A673 (cell line): ENCODE measurements around the gene RAB44.
"Not testable (repeated sequence)": the region's sequence is repeated elsewhere in the genome, so short reads cannot be mapped to it uniquely, and the experiment has no call there.

Experiments
- CTCF ChIP-seq: fragments of 300-800, 200-600 bp; sonication (generic); conservative IDR thresholded peaks from 2 replicates; pipeline ENCODE4 v1.5.1; 2017; ENCODE audit warnings: low read depth, mild to moderate bottlenecking, antibody characterized with exemption, low read length, moderate library complexity, mixed read lengths
- EZH2 ChIP-seq: fragments of 200-600 bp; sonication (generic); IDR thresholded peaks from 2 replicates; pipeline ENCODE4 v1.6.1; 2017; ENCODE audit warnings: borderline replicate concordance, low read depth, mild to moderate bottlenecking, mixed read lengths, antibody characterized with exemption, low read length; ENCODE audit not compliant: poor library complexity, severe bottlenecking

DNA sequence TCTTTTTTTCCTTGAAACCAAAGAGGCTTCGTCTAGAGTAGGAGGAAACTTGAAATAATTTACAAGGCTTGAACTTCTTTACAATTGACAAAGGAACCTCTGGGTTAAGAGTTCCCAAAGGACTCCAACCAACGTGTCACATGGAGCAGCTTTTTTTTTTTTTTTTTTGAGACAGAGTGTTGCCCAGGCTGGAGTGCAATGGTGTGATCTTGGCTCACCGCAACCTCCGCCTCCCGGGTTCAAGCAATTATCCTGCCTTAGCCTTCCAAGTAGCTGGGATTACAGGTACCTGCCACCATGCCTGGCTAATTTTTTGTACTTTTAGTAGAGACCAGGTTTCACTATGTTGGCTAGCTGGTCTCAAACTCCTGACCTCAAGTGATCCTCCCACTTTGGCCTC is 43.2 kb upstream of the RAB44 start:
- not testable (repeated sequence) for TF ChIP-seq CTCF, EZH2
